ENCODE data around the gene GREM1.

GREM1 gene

GRCh38 chr15:32694222-32694983 is 23.4 kb upstream of the GREM1 start:
- DNase-seq (ENCODE audit: low read depth in 1 of 2, low spot score in 1 of 2), result no peak

GRCh38 chr15:32698773-32699390 is 18.9 kb upstream of the GREM1 start:
- no peak for DNase-seq (ENCODE audit: low read depth in 1 of 2, low spot score in 1 of 2)

GRCh38 chr15:32700501-32701150 is 17.2 kb upstream of the GREM1 start:
- no peak for DNase-seq (ENCODE audit: low read depth in 1 of 2, low spot score in 1 of 2)

GRCh38 chr15:32701863-32702262 is 15.9 kb upstream of the GREM1 start:
- no peak for DNase-seq (ENCODE audit: low read depth in 1 of 2, low spot score in 1 of 2)

GRCh38 chr15:32704395-32704981 is 13.3 kb upstream of the GREM1 start:
- no peak for DNase-seq (ENCODE audit: low read depth in 1 of 2, low spot score in 1 of 2)

GRCh38 chr15:32705446-32705845 is 12.4 kb upstream of the GREM1 start:
- no peak for DNase-seq (ENCODE audit: low read depth in 1 of 2, low spot score in 1 of 2)

- no peak for DNase-seq (ENCODE audit: low read depth in 1 of 2, low spot score in 1 of 2)
Observed at GRCh38 chr15:32706704-32707103, 11.1 kb upstream of the GREM1 start.

- DNase-seq (ENCODE audit: low read depth in 1 of 2, low spot score in 1 of 2), result no peak
Observed at GRCh38 chr15:32707436-32707835, 10.4 kb upstream of the GREM1 start.

GRCh38 chr15:32709295-32710033 is 8.3 kb upstream of the GREM1 start:
- DNase-seq (ENCODE audit: low read depth in 1 of 2, low spot score in 1 of 2), result no peak

- no peak for DNase-seq (ENCODE audit: low read depth in 1 of 2, low spot score in 1 of 2)
Observed at GRCh38 chr15:32715276-32715675, 2.5 kb upstream of the GREM1 start.

- no peak for DNase-seq (ENCODE audit: low read depth in 1 of 2, low spot score in 1 of 2)
Observed at GRCh38 chr15:32716216-32716914, 1.4 kb upstream of the GREM1 start.

- DNase-seq (ENCODE audit: low read depth in 1 of 2, low spot score in 1 of 2), result no peak
Observed at GRCh38 chr15:32716915-32717425, 834 bp upstream of the GREM1 start.

- DNase-seq (ENCODE audit: low read depth in 1 of 2, low spot score in 1 of 2), result no peak
Observed at GRCh38 chr15:32718227-32718820, 520 bp downstream of the GREM1 start.

GRCh38 chr15:32718821-32719716 is 1.3 kb downstream of the GREM1 start:
- no peak for DNase-seq (ENCODE audit: low read depth in 1 of 2, low spot score in 1 of 2)

- no peak for DNase-seq (ENCODE audit: low read depth in 1 of 2, low spot score in 1 of 2)
Observed at GRCh38 chr15:32721596-32721995, 3.8 kb downstream of the GREM1 start.

- no peak for DNase-seq (ENCODE audit: low read depth in 1 of 2, low spot score in 1 of 2)
Observed at GRCh38 chr15:32722136-32722535, 4.3 kb downstream of the GREM1 start.

- DNase-seq (ENCODE audit: low read depth in 1 of 2, low spot score in 1 of 2), result no peak
Observed at GRCh38 chr15:32723171-32723948, 5.6 kb downstream of the GREM1 start.

- no peak for DNase-seq (ENCODE audit: low read depth in 1 of 2, low spot score in 1 of 2)
Observed at GRCh38 chr15:32729700-32730395, 12.0 kb downstream of the GREM1 start.

Measured in stimulated activated CD4-positive, alpha-beta T cell treated with anti-CD3 and anti-CD28 coated beads, Interleukin-15, amount 100 ng/mL, for 1 hour (primary cell).